Measurements from ENCODE around the gene ARHGEF37. TPM values are rescaled to one million over a fixed set of nuclear protein-coding genes. Genes with fewer than 3 reads are reported as not detected.

ARHGEF37 gene
- total RNA-seq, 1 experiment from 2014 or later, result 0.42 TPM

DNA sequence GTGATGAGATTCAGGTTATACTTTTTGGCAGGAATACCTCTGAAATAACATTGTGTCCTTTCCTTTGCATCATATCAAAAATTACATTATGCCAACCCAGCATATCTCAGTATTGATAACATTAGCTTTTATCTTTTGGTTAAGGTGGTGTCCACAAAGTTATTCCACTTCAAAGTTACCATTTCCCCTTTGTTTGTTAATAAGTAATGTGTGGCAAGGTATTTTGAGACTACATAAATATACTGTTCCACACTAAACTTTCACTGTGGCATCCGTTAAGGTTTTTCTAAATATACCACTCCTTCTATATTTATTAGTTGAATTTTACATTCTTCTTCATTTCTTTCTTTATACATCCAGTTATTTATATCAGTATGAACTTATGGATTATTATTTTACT, 14.1 kb upstream of the ARHGEF37 start:
- no peak for DNase-seq
- Mint-ChIP-seq H3K9me3 (no peaks in the 10 kb centered on the region), H3K27me3 (ENCODE audit: low read depth) (no peaks in the 10 kb centered on the region), H3K4me3 (no peak overlapping the region), H3K36me3 (ENCODE audit: insufficient read depth in 1 of 3, low read depth in 3 of 3) (no peaks in the 10 kb centered on the region), H3K4me1 (peaks cover 13 to 20% of the 10 kb centered on the region in 2 experiments), H3K27ac (no peak overlapping the region)
- no peak overlapping the region for H4K5ac ChIP-seq (ENCODE audit: insufficient read length, low read depth, low read length)
- no peak overlapping the region for H3K14ac ChIP-seq (ENCODE audit: insufficient read depth, low read length)
- no peak overlapping the region for H2BK15ac ChIP-seq (ENCODE audit: low read depth, low read length)
- no peak overlapping the region for H3K9ac ChIP-seq (ENCODE audit: extremely low read depth, insufficient read length, low read length)
- H2BK20ac ChIP-seq (ENCODE audit: low read depth, low read length, poor library complexity, severe bottlenecking), result no peak overlapping the region
- no CpG with 5 or more reads among the region's 1 CpG for WGBS (ENCODE audit: extremely low coverage, insufficient read length, low lambda C conversion rate)
- H3T11ph ChIP-seq (ENCODE audit: low read length), result no peak overlapping the region
- H3K56ac ChIP-seq (ENCODE audit: insufficient read length, low read depth, low read length), result no peak overlapping the region
- H2BK12ac ChIP-seq (ENCODE audit: insufficient read length, low read depth, low read length), result no peak overlapping the region
- no peak overlapping the region for H4K8ac ChIP-seq (replicated peaks; ENCODE audit: insufficient read length, low read depth, low read length)
- H3K27ac ChIP-seq (ENCODE audit: insufficient read length, low read depth, low read length), result no peak overlapping the region
- no peaks in the 10 kb centered on the region for H3K79me2 ChIP-seq (ENCODE audit: insufficient read depth, low read length)
- H3K4me2 ChIP-seq (ENCODE audit: insufficient read depth, insufficient read length, low read length), result no peak overlapping the region
- H3K4ac ChIP-seq (ENCODE audit: low read depth, low read length), result no peak overlapping the region
- H4K20me1 ChIP-seq (ENCODE audit: control insufficient read depth, insufficient read depth, insufficient read length), result no peaks in the 10 kb centered on the region
- H4K91ac ChIP-seq (ENCODE audit: insufficient read length, low read depth, low read length), result no peak overlapping the region
- no peak overlapping the region for H3K23ac ChIP-seq (ENCODE audit: insufficient read length, low read depth, low read length)
- no peak overlapping the region for H2AFZ ChIP-seq (ENCODE audit: low read length)
- no peaks in the 10 kb centered on the region for H3K9me3 ChIP-seq (ENCODE audit: control insufficient read depth, low read depth, low read length)
- H3K4me1 ChIP-seq (ENCODE audit: insufficient read depth, low read length), result peaks cover 6% of the 10 kb centered on the region
- no peak overlapping the region for H2AK5ac ChIP-seq (ENCODE audit: insufficient read length, low read length)
- TF ChIP-seq, protein P1, sequence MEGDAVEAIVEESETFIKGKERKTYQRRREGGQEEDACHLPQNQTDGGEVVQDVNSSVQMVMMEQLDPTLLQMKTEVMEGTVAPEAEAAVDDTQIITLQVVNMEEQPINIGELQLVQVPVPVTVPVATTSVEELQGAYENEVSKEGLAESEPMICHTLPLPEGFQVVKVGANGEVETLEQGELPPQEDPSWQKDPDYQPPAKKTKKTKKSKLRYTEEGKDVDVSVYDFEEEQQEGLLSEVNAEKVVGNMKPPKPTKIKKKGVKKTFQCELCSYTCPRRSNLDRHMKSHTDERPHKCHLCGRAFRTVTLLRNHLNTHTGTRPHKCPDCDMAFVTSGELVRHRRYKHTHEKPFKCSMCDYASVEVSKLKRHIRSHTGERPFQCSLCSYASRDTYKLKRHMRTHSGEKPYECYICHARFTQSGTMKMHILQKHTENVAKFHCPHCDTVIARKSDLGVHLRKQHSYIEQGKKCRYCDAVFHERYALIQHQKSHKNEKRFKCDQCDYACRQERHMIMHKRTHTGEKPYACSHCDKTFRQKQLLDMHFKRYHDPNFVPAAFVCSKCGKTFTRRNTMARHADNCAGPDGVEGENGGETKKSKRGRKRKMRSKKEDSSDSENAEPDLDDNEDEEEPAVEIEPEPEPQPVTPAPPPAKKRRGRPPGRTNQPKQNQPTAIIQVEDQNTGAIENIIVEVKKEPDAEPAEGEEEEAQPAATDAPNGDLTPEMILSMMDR (conservative IDR thresholded peaks at IDR 0.05), result no peak
- no peaks in the 10 kb centered on the region for H3K23me2 ChIP-seq (ENCODE audit: insufficient read length, low read depth, low read length, poor library complexity, severe bottlenecking)
- no peak overlapping the region for H2BK5ac ChIP-seq (ENCODE audit: insufficient read length, low read length)
- H2BK120ac ChIP-seq (ENCODE audit: low read depth, low read length, poor library complexity, severe bottlenecking), result no peak overlapping the region
- no peaks in the 10 kb centered on the region for H3K79me1 ChIP-seq (ENCODE audit: insufficient read depth, low read depth, low read length, poor library complexity, severe bottlenecking)
- no peaks in the 10 kb centered on the region for H3K27me3 ChIP-seq (ENCODE audit: insufficient read depth, low read length)
- H3K18ac ChIP-seq (ENCODE audit: insufficient read length, low read depth, low read length), result no peak overlapping the region
